Naive thymus-derived CD4-positive, alpha-beta T cell (primary cell): ENCODE data around the gene KRTAP5-7. TPM values are rescaled to one million over a fixed set of nuclear protein-coding genes. Genes with fewer than 3 reads are reported as not detected.
"Not testable (repeated sequence)": the region's sequence is repeated elsewhere in the genome, so short reads cannot be mapped to it uniquely, and the experiment has no call there.

Experiments used
- ATAC-seq: fragments of 150-1000 bp; cut with Tn5 transposase; 2 replicates; pipeline ENCODE4 v1.10.0; 2021; ENCODE audit warnings: mild to moderate bottlenecking, moderate library complexity
- CTCF ChIA-PET: fragments of 350-600 bp; sonication (Branson Sonifier 250); formaldehyde crosslinking; loops from one replicate; lab custom pipeline; 2021; ENCODE audit warnings: antibody characterized with exemption; lab: Charles Lee
- POLR2A ChIA-PET: fragments of 350-600 bp; sonication (Branson Sonifier 250); formaldehyde crosslinking; loops from one replicate; lab custom pipeline; 2021; ENCODE audit warnings: antibody characterized with exemption, inconsistent platforms; lab: Charles Lee
- DNase-seq, 9 donors: peaks; one replicate each; pipeline versions ENCODE4 v3.0.0 to v3.0.0-alpha.2; 2020 to 2022; ENCODE audit warnings: mixed read lengths in 1 of 9
- H3K27ac ChIP-seq: one replicate; pipeline ENCODE4 v1.7.0; 2013; ENCODE audit warnings: mild to moderate bottlenecking, low read depth, low read length, moderate library complexity
- H3K27me3 ChIP-seq, 2 donors: one replicate each; pipeline ENCODE4 v1.7.0; 2013; ENCODE audit warnings: low read length in 2 of 2, mild to moderate bottlenecking in 2 of 2, moderate library complexity in 2 of 2; ENCODE audit not compliant: control insufficient read depth in 2 of 2, insufficient read depth in 2 of 2
- H3K36me3 ChIP-seq, 3 experiments: 1 replicate in 2 of 3; 2 replicates in 1 of 3; pipeline ENCODE4 v1.7.0; 2013; ENCODE audit warnings: low read length in 3 of 3, mild to moderate bottlenecking in 3 of 3, moderate library complexity in 1 of 3; ENCODE audit not compliant: insufficient read depth in 3 of 3, control insufficient read depth in 2 of 3
- H3K4me1 ChIP-seq, 2 donors: one replicate each; pipeline ENCODE4 v1.7.0; 2013; ENCODE audit warnings: low read length in 2 of 2, mild to moderate bottlenecking in 2 of 2, moderate library complexity in 1 of 2; ENCODE audit not compliant: control insufficient read depth in 2 of 2, insufficient read depth in 2 of 2
- H3K4me3 ChIP-seq: 2 replicates; pipeline ENCODE4 v1.7.0; 2013; ENCODE audit warnings: mild to moderate bottlenecking, low read length
- H3K9me3 ChIP-seq, 3 experiments: 1 replicate in 2 of 3; 2 replicates in 1 of 3; pipeline ENCODE4 v1.7.0; 2013; ENCODE audit warnings: low read length in 3 of 3; ENCODE audit not compliant: control insufficient read depth in 2 of 3
- H3K27ac Mint-ChIP-seq, 9 donors: one replicate each; pipeline ENCODE4 v1.8.0; 2020 to 2022; ENCODE audit warnings: mixed read lengths in 9 of 9, mild to moderate bottlenecking in 8 of 9, moderate library complexity in 5 of 9, inconsistent platforms in 2 of 9
- H3K27me3 Mint-ChIP-seq, 5 donors: one replicate each; pipeline ENCODE4 v1.8.0; 2021 to 2022; ENCODE audit warnings: mixed read lengths in 5 of 5, mild to moderate bottlenecking in 1 of 5
- H3K36me3 Mint-ChIP-seq, 5 donors: one replicate each; pipeline ENCODE4 v1.8.0; 2020 to 2022; ENCODE audit warnings: mixed read lengths in 5 of 5, mild to moderate bottlenecking in 3 of 5, inconsistent platforms in 1 of 5
- H3K4me1 Mint-ChIP-seq, 7 donors: one replicate each; pipeline ENCODE4 v1.8.0; 2020 to 2022; ENCODE audit warnings: mixed read lengths in 7 of 7, mild to moderate bottlenecking in 3 of 7, inconsistent platforms in 1 of 7
- H3K4me3 Mint-ChIP-seq, 10 donors: one replicate each; pipeline ENCODE4 v1.8.0; 2020 to 2022; ENCODE audit warnings: mild to moderate bottlenecking in 10 of 10, mixed read lengths in 10 of 10, moderate library complexity in 6 of 10, inconsistent platforms in 2 of 10
- H3K9me3 Mint-ChIP-seq, 11 donors: one replicate each; pipeline ENCODE4 v1.8.0; 2020 to 2022; ENCODE audit warnings: mixed read lengths in 11 of 11, mild to moderate bottlenecking in 4 of 11, inconsistent platforms in 1 of 11, moderate library complexity in 1 of 11
- intact Hi-C, 2 donors: fragments of 100-400 bp; cut with micrococcal nuclease; formaldehyde crosslinking; loops; one replicate each; pipeline ENCODE4 v1.15.1; 2023
- polyA plus RNA-seq, 2 donors: library from polyadenylated mRNA; unstranded; fragments of 300-500 nt; fragmentation: Illumina TruSeq; gene quantifications; one replicate each; pipeline ENCODE4 v1.2.3, GENCODE V29; 2021
- total RNA-seq, 6 experiments: library from RNA in 5 of 6; stranded (reverse) in 5 of 6; gene quantifications; 1 replicate in 5 of 6; 2 replicates in 1 of 6; pipeline ENCODE4 v1.2.3 and lab custom pipeline; 2021 to 2026

The KRTAP5-7 gene
- total and polyA plus RNA-seq, 7 experiments from 2014 or later: 0.21 to 0.37 TPM; not detected in 5

GRCh38 chr11:71565263-71565662, 38.2 kb downstream of the KRTAP5-7 start, which contains the start of gene KRTAP5-10:
Gene KRTAP5-10 (plus strand): TSS chr11:71565563. CDS start chr11:71565588, 25 bp downstream.
- intact Hi-C loops: no loop called here
- no peak within 1 kb of the TSS for H3K4me3 ChIP-seq
- peaks cover 29 to 46% (median 40%) of the 10 kb centered on the region in 5 donors for H3K27me3 Mint-ChIP-seq
- H3K36me3 ChIP-seq: no peaks in the 10 kb centered on the region
- ATAC-seq (no peak), DNase-seq (no peak)
- H3K27ac ChIP-seq: no peak within 1 kb of the TSS
- no peak within 1 kb of the TSS for H3K27ac Mint-ChIP-seq
- no peaks in the 10 kb centered on the region for H3K27me3 ChIP-seq
- H3K9me3 Mint-ChIP-seq: peaks cover 0 to 7% (median 0%) of the 10 kb centered on the region in 11 donors
- H3K4me1 ChIP-seq: no peaks in the 10 kb centered on the region
- CTCF ChIA-PET: no interaction called here
- no peaks in the 10 kb centered on the region for H3K36me3 Mint-ChIP-seq
- H3K4me3 Mint-ChIP-seq: no peak within 1 kb of the TSS
- POLR2A ChIA-PET: no interaction called here
- H3K9me3 ChIP-seq: no peaks in the 10 kb centered on the region
- H3K4me1 Mint-ChIP-seq: peaks cover 0 to 4% (median 0%) of the 10 kb centered on the region in 7 donors

- H3K4me1 ChIP-seq: no peaks in the 10 kb centered on the region
- POLR2A ChIA-PET: no interaction called here
- no peaks in the 10 kb centered on the region for H3K27me3 ChIP-seq
- Mint-ChIP-seq H3K27ac (no peak overlapping the region), H3K4me3 (no peak overlapping the region), H3K4me1 (peaks cover 0 to 4% (median 0%) of the 10 kb centered on the region in 7 donors), H3K9me3 (peaks cover 0 to 3% (median 0%) of the 10 kb centered on the region in 11 donors), H3K36me3 (peaks cover 0 to 3% (median 0%) of the 10 kb centered on the region in 5 donors), H3K27me3 (peaks cover 23 to 48% (median 43%) of the 10 kb centered on the region in 5 donors)
- intact Hi-C loops: no loop called here
- no peak for ATAC-seq
- H3K27ac ChIP-seq: no peak overlapping the region
- CTCF ChIA-PET: no interaction called here
- no peak for DNase-seq
- H3K4me3 ChIP-seq: no peak overlapping the region
- H3K9me3 ChIP-seq: no peaks in the 10 kb centered on the region
- H3K36me3 ChIP-seq: no peaks in the 10 kb centered on the region
Measured at GRCh38 chr11:71566081-71566620, 39.1 kb downstream of the KRTAP5-7 start.

GRCh38 chr11:71566626-71567599, 39.8 kb downstream of the KRTAP5-7 start:
- H3K27me3 ChIP-seq, H3K36me3 Mint-ChIP-seq, H3K4me1 Mint-ChIP-seq, H3K27ac ChIP-seq, H3K27ac Mint-ChIP-seq, H3K4me3 ChIP-seq, CTCF ChIA-PET, H3K4me3 Mint-ChIP-seq, POLR2A ChIA-PET, H3K9me3 ChIP-seq, intact Hi-C loops, ATAC-seq, DNase-seq, H3K36me3 ChIP-seq, H3K4me1 ChIP-seq, H3K9me3 Mint-ChIP-seq: not testable (repeated sequence)
- H3K27me3 Mint-ChIP-seq: peaks cover 18 to 46% (median 38%) of the 10 kb centered on the region in 5 donors

DNA sequence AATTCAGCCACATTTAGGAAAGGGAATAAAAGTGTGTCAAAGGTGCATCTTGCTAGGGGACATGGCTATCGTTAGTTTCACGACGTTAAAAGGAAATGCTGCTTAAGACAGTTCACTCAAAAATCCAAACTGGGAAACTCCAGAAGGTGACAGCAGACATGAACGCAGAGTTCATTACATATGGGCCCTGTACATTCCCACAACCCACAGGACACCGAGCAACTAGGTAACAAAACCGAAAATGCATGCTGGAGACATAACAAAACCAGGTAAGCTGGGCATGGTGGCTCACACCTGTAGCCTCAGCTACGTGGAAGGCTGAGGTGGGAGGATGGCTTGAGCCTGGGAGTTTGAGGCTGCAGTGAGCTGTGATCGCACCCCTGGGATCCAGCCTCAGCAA, 40.6 kb downstream of the KRTAP5-7 start:
- H3K9me3 ChIP-seq, H3K9me3 Mint-ChIP-seq, H3K27ac ChIP-seq, CTCF ChIA-PET, H3K4me3 Mint-ChIP-seq, H3K36me3 ChIP-seq, H3K27ac Mint-ChIP-seq, DNase-seq, H3K4me1 Mint-ChIP-seq, H3K4me3 ChIP-seq, POLR2A ChIA-PET, intact Hi-C loops, H3K27me3 ChIP-seq, H3K36me3 Mint-ChIP-seq, H3K4me1 ChIP-seq, ATAC-seq: not testable (repeated sequence)
- peaks cover 14 to 46% (median 35%) of the 10 kb centered on the region in 5 donors for H3K27me3 Mint-ChIP-seq

GRCh38 chr11:71568704-71569349, 41.8 kb downstream of the KRTAP5-7 start:
- ATAC-seq (no peak), DNase-seq (no peak)
- Mint-ChIP-seq H3K4me1 (peaks cover 0 to 2% (median 0%) of the 10 kb centered on the region in 7 donors), H3K4me3 (no peak overlapping the region), H3K36me3 (peaks cover 0 to 3% (median 0%) of the 10 kb centered on the region in 5 donors), H3K27ac (no peak overlapping the region), H3K9me3 (no peaks in the 10 kb centered on the region), H3K27me3 (peaks cover 7 to 37% (median 25%) of the 10 kb centered on the region in 5 donors)
- intact Hi-C loops: no loop called here
- ChIA-PET POLR2A (no interaction called here), CTCF (no interaction called here)
- H3K4me3 ChIP-seq: no peak overlapping the region
- H3K4me1 ChIP-seq: no peaks in the 10 kb centered on the region
- no peak overlapping the region for H3K27ac ChIP-seq
- no peaks in the 10 kb centered on the region for H3K36me3 ChIP-seq
- no peaks in the 10 kb centered on the region for H3K27me3 ChIP-seq
- H3K9me3 ChIP-seq: no peaks in the 10 kb centered on the region

DNA sequence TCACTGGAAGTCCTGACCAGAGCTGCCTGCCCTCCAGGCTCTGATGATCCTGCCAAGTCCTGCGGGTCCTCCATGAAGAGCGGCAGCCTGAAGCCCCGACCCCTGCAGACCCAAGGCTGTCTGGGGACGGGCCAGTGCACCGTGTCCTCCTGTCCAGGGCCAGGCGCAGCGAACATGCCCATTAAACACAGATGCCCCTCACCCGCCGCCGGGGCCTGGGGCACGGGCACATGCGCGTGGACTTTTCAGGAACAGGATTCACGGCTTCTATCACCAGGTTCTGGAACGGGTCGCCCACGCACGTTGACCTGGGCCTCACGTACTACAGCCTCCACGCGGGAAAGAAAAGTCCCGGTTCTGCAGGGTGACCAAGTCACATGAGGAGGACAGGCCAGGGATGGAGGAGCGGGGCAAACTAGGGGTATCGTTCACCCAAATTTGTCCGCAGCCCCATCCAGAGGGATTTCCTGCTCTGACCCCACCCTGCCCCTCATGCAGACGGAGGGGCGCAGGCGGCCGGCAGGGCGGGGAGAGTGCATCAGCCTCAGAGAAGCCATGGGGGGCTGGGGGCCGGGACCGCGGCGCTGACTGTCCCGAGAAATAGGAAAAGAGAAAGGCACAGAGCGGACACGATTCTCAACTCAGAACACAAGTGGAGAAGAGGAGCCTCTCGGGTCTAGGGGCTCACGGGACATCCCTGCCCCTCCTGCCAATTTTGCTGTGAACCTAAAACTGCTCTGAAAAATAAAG, 44.2 kb downstream of the KRTAP5-7 start:
- CTCF ChIA-PET, H3K27ac ChIP-seq, H3K4me1 Mint-ChIP-seq, intact Hi-C loops, H3K4me3 Mint-ChIP-seq, H3K9me3 Mint-ChIP-seq, H3K4me3 ChIP-seq, H3K9me3 ChIP-seq, H3K36me3 Mint-ChIP-seq, POLR2A ChIA-PET, H3K27ac Mint-ChIP-seq, H3K27me3 ChIP-seq, H3K4me1 ChIP-seq, ATAC-seq, DNase-seq, H3K36me3 ChIP-seq: not testable (repeated sequence)
- H3K27me3 Mint-ChIP-seq: peaks cover 0 to 18% (median 10%) of the 10 kb centered on the region in 5 donors
